Colonic mucosa (tissue), 4 donors: ENCODE measurements around the gene TMEM117. TPM values are rescaled to one million over a fixed set of nuclear protein-coding genes. Genes with fewer than 3 reads are reported as not detected.

Experiments
- DNase-seq: peaks from one replicate; pipeline ENCODE4 v3.0.0-alpha.2; 2020
- H3K27ac ChIP-seq: fragments of 200-600 bp; one replicate; pipeline ENCODE4 v1.8.0; 2021
- H3K27me3 ChIP-seq: fragments of 200-600 bp; one replicate; pipeline ENCODE4 v1.8.0; 2021
- H3K36me3 ChIP-seq: fragments of 200-600 bp; one replicate; pipeline ENCODE4 v1.8.0; 2021
- H3K4me1 ChIP-seq: fragments of 200-600 bp; one replicate; pipeline ENCODE4 v1.8.0; 2021; ENCODE audit warnings: mild to moderate bottlenecking
- H3K4me3 ChIP-seq: fragments of 200-600 bp; one replicate; pipeline ENCODE4 v1.8.0; 2021
- H3K9ac ChIP-seq, 2 donors: one replicate each; pipeline ENCODE4 v1.7.0; 2013; ENCODE audit warnings: control low read depth in 2 of 2, low read depth in 2 of 2, low read length in 2 of 2
- H3K9me3 ChIP-seq: fragments of 200-600 bp; one replicate; pipeline ENCODE4 v1.8.0; 2021
- CTCF ChIP-seq: fragments of 200-600 bp; IDR thresholded peaks from one replicate; pipeline ENCODE4 v1.8.0; 2022; ENCODE audit warnings: antibody characterized with exemption, mild to moderate bottlenecking
- intact Hi-C: fragments of 100-400 bp; cut with DNase I; formaldehyde crosslinking; loops from one replicate; pipeline ENCODE4 v1.14.1; 2022
- total RNA-seq, 2 donors: library from RNA; stranded (reverse); fragmentation: NEBNext Ultra II Directional in 1 of 2; extraction: Animal tissue kit (Norgen Biotek cat#: 25700) in 1 of 2; gene quantifications; one replicate each; pipeline ENCODE4 v1.2.1, GENCODE V29; 2021
- donor health status: healthy.
- donor health status: DM: no; HTN: no; CAD: no.
- donor health status: DM: no; HTN: no; CAD: no.

Gene TMEM117
- total RNA-seq, 2 donors from 2014 or later, result 7.4 to 8.0 TPM

GRCh38 chr12:43914923-43915468 lies 79.1 kb downstream of the TMEM117 start:
- TF ChIP-seq CTCF, result no peak
- no peaks in the 10 kb centered on the region for H3K27me3 ChIP-seq
- DNase-seq, result no peak
- no peaks in the 10 kb centered on the region for H3K36me3 ChIP-seq
- H3K27ac ChIP-seq, result no peak overlapping the region
- no peak overlapping the region for H3K4me3 ChIP-seq
- H3K9me3 ChIP-seq, result no peaks in the 10 kb centered on the region
- intact Hi-C loops, result no loop called here
- no peak overlapping the region for H3K9ac ChIP-seq
- H3K4me1 ChIP-seq, result no peaks in the 10 kb centered on the region

GRCh38 chr12:43917896-43918295 lies 82.0 kb downstream of the TMEM117 start:
- no peak overlapping the region for H3K4me3 ChIP-seq
- no peak for DNase-seq
- H3K27me3 ChIP-seq, result no peaks in the 10 kb centered on the region
- H3K9ac ChIP-seq, result no peak overlapping the region
- no peaks in the 10 kb centered on the region for H3K9me3 ChIP-seq
- intact Hi-C loops, result no loop called here
- no peaks in the 10 kb centered on the region for H3K36me3 ChIP-seq
- no peak overlapping the region for H3K27ac ChIP-seq
- no peaks in the 10 kb centered on the region for H3K4me1 ChIP-seq
- no peak for TF ChIP-seq CTCF

GRCh38 chr12:43921666-43922337 lies 85.9 kb downstream of the TMEM117 start:
- intact Hi-C loops, result no loop called here
- no peaks in the 10 kb centered on the region for H3K4me1 ChIP-seq
- no peak overlapping the region for H3K27ac ChIP-seq
- H3K27me3 ChIP-seq, result no peaks in the 10 kb centered on the region
- no peak for DNase-seq
- no peak overlapping the region for H3K4me3 ChIP-seq
- no peak overlapping the region for H3K9ac ChIP-seq
- no peaks in the 10 kb centered on the region for H3K36me3 ChIP-seq
- H3K9me3 ChIP-seq, result no peaks in the 10 kb centered on the region
- no peak for TF ChIP-seq CTCF

- intact Hi-C loops, result no loop called here
- no peaks in the 10 kb centered on the region for H3K36me3 ChIP-seq
- no peaks in the 10 kb centered on the region for H3K4me1 ChIP-seq
- H3K9me3 ChIP-seq, result no peaks in the 10 kb centered on the region
- no peaks in the 10 kb centered on the region for H3K27me3 ChIP-seq
- no peak for TF ChIP-seq CTCF
- no peak for DNase-seq
- H3K4me3 ChIP-seq, result no peak overlapping the region
- H3K9ac ChIP-seq, result no peak overlapping the region
- H3K27ac ChIP-seq, result no peak overlapping the region
These were observed 94.2 kb downstream of the TMEM117 start for GRCh38 chr12:43930032-43930431.

GRCh38 chr12:43931187-43931586 lies 95.3 kb downstream of the TMEM117 start:
- intact Hi-C loops, result no loop called here
- Histone ChIP-seq H3K27ac (no peak overlapping the region), H3K9ac (no peak overlapping the region), H3K4me1 (no peaks in the 10 kb centered on the region), H3K4me3 (no peak overlapping the region), H3K27me3 (no peaks in the 10 kb centered on the region), H3K36me3 (no peaks in the 10 kb centered on the region), H3K9me3 (no peaks in the 10 kb centered on the region)
- DNase-seq, result no peak
- TF ChIP-seq CTCF, result no peak
